ENCODE results near the gene SLC30A1.
"Not testable (repeated sequence)": the region's sequence is repeated elsewhere in the genome, so short reads cannot be mapped to it uniquely, and the experiment has no call there.

Gene SLC30A1

DNA sequence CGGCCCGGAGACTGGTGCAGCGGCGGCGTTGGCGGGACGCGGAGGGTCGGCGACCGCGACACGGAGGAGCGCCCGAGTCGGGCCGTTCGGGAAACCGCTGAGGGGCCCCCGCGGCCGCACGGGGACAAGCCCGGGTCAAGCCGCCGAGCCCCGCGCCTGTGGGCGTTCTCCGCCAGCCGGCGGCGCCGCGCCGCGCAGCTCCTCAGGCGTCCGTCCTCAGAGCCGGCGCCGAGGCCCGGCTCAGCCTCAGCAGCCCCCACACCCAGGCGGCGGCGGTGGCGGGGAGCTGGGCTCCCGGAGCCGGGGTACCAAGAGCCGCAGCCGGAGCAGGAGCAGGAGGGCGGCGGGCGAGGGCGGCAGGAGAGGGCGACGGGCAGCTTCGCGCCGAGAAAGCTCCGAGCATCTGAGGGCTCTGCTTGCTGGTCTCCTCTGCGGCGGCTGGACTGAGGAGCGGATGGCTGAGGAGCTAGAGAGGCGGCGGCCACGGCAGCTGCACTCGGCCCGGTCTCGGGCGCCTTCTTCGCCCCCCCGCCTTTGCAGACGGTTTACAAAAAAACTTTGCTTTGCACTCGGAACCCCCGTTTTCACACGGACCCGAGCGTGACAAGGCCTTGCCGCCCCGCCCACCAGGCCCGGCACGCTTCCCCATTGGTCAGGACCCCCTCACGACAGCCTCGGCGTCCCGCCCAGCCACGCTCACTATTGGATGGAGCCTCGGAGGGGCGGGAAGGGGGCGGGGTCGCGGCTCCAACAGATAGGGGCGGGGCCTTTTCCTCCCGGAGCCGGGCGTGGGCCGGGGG lies at the start of gene SLC30A1:
Gene SLC30A1, minus strand, starts transcription at position 522 of the 800 bp plus-strand sequence. CDS start 549 bp downstream, outside the sequence.
- peak; percentile 100 for DNase-seq

- DNase-seq, result no peak
Measured at GRCh38 chr1:211628417-211628816, 49.5 kb upstream of the SLC30A1 start.

GRCh38 chr1:211627259-211627658 lies 48.3 kb upstream of the SLC30A1 start:
- DNase-seq, result no peak

DNA sequence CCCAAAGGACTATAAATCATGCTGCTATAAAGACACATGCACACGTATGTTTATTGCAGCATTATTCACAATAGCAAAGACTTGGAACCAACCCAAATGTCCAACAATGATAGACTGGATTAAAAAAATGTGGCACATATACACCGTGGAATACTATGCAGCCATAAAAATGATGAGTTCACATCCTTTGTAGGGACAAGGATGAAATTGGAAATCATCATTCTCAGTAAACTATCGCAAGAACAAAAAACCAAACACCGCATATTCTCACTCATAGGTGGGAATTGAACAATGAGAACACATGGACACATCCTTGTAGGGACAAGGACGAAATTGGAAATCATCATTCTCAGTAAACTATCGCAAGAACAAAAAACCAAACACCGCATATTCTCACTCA lies 46.9 kb upstream of the SLC30A1 start:
- not testable (repeated sequence) for DNase-seq

DNA sequence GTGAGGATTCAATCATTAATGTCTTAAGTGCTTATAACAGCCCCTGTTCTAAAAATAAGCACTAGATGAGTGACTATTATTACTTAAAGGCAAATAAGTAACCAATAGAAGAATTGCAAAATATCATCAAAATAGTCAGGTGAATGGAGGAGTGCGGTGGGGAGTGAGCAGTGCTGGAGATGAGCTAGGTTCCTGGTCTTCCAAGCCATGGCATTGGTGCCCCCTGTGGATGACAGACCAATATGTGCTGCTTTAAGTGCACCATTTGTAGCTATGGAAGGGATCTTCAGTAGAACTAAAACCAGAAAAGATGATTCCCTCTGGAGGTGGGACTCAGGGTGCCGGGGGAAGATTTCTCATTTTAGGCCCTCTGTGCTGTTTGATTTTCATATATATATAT lies 46.1 kb upstream of the SLC30A1 start:
- DNase-seq, result no peak

- DNase-seq, result peak; percentile 16
Measured at GRCh38 chr1:211623515-211623914, 44.6 kb upstream of the SLC30A1 start.

GRCh38 chr1:211621447-211622198 lies 42.7 kb upstream of the SLC30A1 start:
- no peak for DNase-seq

- DNase-seq, result no peak
Measured at GRCh38 chr1:211620097-211620496, 41.1 kb upstream of the SLC30A1 start.

DNA sequence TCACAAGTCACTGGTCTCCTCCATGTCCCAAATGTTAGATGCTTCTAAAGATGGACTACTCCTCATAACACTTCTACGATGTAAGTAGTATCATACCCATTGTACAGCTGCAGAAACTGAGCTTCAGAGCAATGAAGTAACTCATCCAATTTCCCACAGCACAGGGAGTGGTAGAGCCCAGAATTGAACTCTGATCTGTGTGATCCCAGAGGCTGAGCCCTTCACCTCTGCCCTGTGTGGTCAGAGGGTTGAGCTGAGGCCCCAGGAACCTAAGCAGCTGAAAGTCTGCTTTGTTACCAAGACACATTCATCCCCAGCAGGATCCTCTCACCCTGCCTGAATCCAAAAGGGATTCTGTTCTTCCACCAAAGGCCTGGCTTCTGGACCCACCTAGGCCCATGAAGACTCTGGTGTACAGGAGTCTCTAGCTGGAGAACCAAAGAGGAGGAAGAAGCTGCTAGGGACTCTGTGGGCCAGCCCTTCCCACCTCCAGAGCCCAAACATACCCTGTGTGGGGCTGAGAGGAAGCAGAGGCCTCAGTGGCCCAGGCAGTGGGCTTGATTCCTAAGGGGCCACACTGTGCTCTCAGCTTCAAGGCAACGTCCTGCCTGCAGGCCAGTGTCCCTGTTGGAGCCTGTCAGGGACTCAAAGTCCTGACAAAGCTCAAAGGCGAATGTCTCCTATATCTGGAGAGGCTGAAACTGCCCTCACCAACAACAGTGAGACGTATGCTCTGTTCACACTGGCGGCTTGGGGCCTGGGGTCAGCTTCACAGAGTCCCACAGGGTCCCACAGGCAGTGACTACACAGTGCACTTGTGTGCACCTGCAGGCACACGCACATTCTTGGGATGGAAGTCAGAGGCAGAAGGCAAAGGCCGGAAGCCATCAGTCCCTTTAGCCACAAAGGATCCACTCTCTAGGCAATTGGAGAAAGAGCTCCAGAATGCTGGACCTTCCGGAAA lies 40.4 kb upstream of the SLC30A1 start:
- DNase-seq, result no peak

DNA sequence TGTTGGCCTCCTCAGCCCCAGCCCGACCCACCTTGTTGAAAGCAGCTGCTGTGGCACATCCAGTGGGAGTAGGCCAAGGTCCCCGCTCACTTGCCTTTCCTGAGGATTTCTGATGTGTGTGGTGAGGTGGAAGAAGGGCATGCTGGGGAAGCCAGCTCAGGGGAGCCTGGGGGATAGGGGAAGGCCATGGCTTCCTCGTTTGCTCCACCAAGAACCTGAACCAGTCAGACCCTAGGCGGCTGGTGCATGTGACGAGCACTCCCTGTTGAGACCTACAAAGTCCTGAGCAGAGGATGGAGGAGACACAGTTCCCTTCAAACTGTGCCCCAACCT lies 38.0 kb upstream of the SLC30A1 start:
- no peak for DNase-seq

- no peak for DNase-seq
Measured at GRCh38 chr1:211616231-211616964, 37.4 kb upstream of the SLC30A1 start.

DNA sequence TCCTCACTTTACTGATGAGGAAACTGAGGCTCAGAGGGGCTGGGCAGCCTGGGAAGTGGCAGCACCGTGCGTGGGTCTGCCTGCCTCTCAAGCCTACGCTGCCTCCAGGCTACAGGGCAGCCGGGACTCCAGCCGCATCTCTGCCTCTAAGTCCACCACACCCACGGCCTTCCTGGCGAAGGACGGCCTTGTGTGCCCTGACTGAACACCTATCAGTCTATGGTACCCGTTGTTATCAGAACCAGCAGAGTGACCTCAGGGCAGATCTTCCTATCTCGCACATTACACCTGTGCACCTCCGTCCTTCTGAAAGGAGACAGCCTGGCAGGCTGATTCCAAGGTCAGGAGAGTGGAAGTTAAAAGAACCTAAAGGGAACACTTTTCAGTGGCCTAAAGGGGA lies 35.7 kb upstream of the SLC30A1 start:
- no peak for DNase-seq

- no peak for DNase-seq
Measured at GRCh38 chr1:211613951-211614350, 35.0 kb upstream of the SLC30A1 start.

GRCh38 chr1:211613108-211613947 lies 34.4 kb upstream of the SLC30A1 start:
- peak; percentile 33 for DNase-seq

DNA sequence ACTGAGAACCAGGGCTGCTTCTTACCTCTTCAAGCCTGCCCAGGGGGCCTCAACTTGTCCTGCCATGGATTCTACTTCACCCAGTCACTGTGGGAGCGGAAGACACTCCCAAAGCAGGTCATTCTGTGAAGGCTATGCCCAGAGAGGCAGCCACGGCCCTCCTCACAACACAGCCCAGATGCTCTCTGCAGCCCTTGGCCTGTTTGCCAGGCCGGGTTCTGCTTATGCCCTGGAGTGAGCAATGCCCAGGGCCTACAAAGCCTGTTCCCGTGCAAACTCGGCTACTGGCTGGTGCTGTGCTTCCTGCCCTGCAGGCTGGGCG lies 33.8 kb upstream of the SLC30A1 start:
- no peak for DNase-seq

GRCh38 chr1:211611818-211612217 lies 32.9 kb upstream of the SLC30A1 start:
- DNase-seq, result no peak

DNA sequence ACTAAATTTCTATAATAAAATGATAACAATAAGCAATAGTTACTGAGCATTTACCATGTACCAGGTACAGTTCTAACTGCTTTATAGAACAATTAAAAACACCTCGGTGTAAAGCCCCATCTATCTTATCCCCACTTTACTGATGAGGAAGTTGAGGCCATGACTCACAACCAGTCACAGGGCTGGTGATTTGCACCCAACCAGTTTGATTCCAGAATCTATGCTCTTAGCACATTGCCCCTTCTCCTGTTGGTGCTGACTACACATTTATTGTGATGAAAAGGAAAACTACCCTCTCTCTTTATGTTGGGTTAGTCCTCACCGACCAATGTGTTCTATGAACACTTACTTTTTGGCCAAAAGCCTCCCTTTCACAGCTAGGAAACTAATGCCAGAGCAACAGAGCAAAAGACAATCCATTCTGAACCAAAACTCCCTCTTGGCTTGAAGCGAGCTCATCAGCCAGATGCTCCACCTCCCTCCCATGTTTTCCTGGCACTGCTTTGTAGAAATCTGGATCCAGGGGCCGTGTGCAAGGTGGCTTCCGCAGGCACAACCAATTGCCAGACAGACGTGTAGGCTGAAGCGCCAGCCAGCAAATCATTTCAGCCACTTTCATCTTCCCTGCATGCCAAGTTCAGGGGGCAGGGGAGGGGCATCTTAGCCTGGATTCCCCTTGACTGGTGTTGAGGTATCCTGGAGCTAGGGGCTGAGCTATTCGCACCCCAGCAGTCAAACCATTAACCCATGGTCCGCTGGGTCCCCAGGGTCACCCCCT lies 32.0 kb upstream of the SLC30A1 start:
- no peak for DNase-seq

DNA sequence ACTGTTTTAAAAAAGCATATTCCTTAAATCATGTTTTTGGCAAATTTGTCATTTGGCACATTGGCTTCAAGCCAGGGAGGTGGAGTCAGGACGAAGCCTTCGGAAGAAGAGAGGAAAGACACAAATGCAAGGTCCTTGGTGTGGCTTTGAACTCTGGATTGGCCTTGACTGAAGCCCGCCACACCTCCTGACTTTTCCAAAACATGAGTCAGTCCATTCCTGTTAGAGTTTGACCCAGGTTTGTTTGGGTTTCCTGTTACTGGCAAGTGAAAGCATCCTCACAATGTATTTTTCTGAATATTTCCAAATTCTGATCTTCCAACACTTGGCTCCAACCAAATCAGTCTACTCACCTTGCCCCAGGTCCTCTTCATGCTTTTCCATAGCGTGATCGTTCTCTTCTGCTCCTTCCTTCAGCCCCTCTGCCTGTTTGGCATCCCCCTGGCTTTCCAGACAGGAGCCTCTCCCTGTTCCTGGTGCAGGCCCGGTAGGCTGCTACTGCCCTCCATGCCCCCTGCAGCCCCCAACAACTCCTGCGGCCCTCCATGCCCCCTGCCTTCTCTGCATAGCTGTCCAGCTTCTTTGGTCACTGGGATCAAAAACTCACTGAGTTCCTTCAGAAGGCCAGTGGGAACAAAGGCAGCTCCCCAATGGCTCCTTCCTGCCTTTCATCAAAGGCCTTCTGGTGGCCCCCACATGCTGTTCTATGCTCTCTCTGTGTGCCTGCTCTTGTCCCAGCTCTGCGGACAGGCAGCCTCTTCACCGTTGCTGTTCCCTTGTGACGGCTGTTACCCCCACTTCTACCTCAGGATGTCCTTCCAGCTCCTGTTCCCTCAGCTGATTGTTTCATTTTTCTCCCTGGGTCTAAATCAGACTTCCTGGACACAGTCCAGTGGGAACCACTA lies 30.4 kb upstream of the SLC30A1 start:
- DNase-seq, result no peak

GRCh38 chr1:211607754-211608473 lies 29.0 kb upstream of the SLC30A1 start:
- no peak for DNase-seq
